Osteoblast (primary cell): ENCODE measurements around the gene CCDC116. TPM values are rescaled to one million over a fixed set of nuclear protein-coding genes. Genes with fewer than 3 reads are reported as not detected.
A peak's percentile ranks its signal among the peaks of the same experiment; 100 is the strongest.

Source experiments
- DNase-seq: peaks from one replicate; pipeline ENCODE4 v3.0.0; 2011; ENCODE audit warnings: low spot score, mixed read lengths; ENCODE audit not compliant: insufficient read length; ENCODE audit errors: missing footprints
- H2AFZ ChIP-seq: 2 replicates; pipeline ENCODE4 v1.6.0; 2011; ENCODE audit warnings: mild to moderate bottlenecking, low read length
- H3K27ac ChIP-seq: 2 replicates; pipeline ENCODE4 v1.5.1; 2011; ENCODE audit warnings: mild to moderate bottlenecking, low read depth, low read length, moderate library complexity
- H3K27me3 ChIP-seq: 2 replicates; pipeline ENCODE4 v1.6.0; 2012; ENCODE audit warnings: mild to moderate bottlenecking, control low read depth, inconsistent platforms, low read length, moderate library complexity; ENCODE audit not compliant: insufficient read depth
- H3K36me3 ChIP-seq: 2 replicates; pipeline ENCODE4 v1.5.1; 2011; ENCODE audit warnings: mild to moderate bottlenecking, low read length, control low read depth, moderate library complexity; ENCODE audit not compliant: insufficient read depth
- H3K4me1 ChIP-seq: 2 replicates; pipeline ENCODE4 v1.5.1; 2011; ENCODE audit warnings: mild to moderate bottlenecking, low read length, control low read depth, moderate library complexity; ENCODE audit not compliant: insufficient read depth
- H3K4me2 ChIP-seq: 2 replicates; pipeline ENCODE4 v1.6.0; 2011; ENCODE audit warnings: mild to moderate bottlenecking, low read length; ENCODE audit not compliant: insufficient read depth
- H3K4me3 ChIP-seq: fragments of 200-600 bp; sonication (generic); 3 replicates; pipeline ENCODE4 v1.5.1; 2012; ENCODE audit warnings: mild to moderate bottlenecking, low read length, inconsistent platforms; ENCODE audit not compliant: insufficient read depth
- H3K79me2 ChIP-seq: 2 replicates; pipeline ENCODE4 v1.6.0; 2012; ENCODE audit warnings: mild to moderate bottlenecking, low read length, control low read depth, inconsistent platforms; ENCODE audit not compliant: insufficient read depth
- H3K9me3 ChIP-seq: 2 replicates; pipeline ENCODE4 v1.5.1; 2011; ENCODE audit warnings: low read depth, low read length, control low read depth
- H4K20me1 ChIP-seq: 2 replicates; pipeline ENCODE4 v1.6.0; 2012; ENCODE audit warnings: mild to moderate bottlenecking, low read length, control low read depth; ENCODE audit not compliant: insufficient read depth
- small RNA-seq: library from RNA; depleted of rRNA; stranded (forward); fragments of <200 nt; gene quantifications from one replicate; pipeline ENCODE3, GENCODE V24; 2012
- total RNA-seq: library from RNA; depleted of rRNA; stranded (reverse); fragments of >200 nt; gene quantifications from 2 replicates; pipeline ENCODE4 v1.2.3, GENCODE V29; 2012
- TF ChIP-seq, protein P1 (sequence below): IDR thresholded peaks from 2 replicates; pipeline ENCODE4 v1.5.1; 2011; ENCODE audit warnings: mild to moderate bottlenecking, low read depth, low read length, moderate library complexity; ENCODE audit errors: extremely low read depth

Gene CCDC116
- total RNA-seq, 1 donor = 0.36 TPM

DNA sequence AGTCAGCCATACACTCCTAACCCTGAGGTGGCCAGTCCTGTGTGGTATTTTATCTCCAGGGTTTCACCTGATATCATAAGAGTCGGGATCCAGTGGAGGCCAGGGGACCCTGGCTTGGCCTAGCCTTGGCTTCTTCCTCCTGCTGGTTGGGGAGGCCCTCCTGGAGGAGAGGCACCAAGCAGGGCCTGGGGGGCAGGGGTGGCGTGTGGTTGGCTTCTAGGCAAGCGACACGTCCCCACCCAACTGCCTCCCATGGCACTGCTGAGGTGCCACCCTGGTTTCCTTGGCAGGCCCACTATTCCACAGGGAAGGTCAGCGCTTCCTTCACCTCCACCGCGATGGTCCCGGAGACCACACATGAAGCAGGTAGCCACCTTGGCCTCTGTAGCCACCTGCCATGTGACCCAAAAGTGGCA lies 53.6 kb downstream of the CCDC116 start:
- Histone ChIP-seq H2AFZ (no peak overlapping the region), H3K4me2 (no peak overlapping the region), H3K4me3 (no peak overlapping the region), H3K36me3 (peaks cover 47% of the 10 kb centered on the region), H3K4me1 (no peaks in the 10 kb centered on the region), H3K27ac (no peak overlapping the region), H3K79me2 (no peaks in the 10 kb centered on the region), H3K27me3 (no peaks in the 10 kb centered on the region), H4K20me1 (no peaks in the 10 kb centered on the region), H3K9me3 (no peaks in the 10 kb centered on the region)
- peak; percentile 55 for DNase-seq
- TF ChIP-seq, protein P1, sequence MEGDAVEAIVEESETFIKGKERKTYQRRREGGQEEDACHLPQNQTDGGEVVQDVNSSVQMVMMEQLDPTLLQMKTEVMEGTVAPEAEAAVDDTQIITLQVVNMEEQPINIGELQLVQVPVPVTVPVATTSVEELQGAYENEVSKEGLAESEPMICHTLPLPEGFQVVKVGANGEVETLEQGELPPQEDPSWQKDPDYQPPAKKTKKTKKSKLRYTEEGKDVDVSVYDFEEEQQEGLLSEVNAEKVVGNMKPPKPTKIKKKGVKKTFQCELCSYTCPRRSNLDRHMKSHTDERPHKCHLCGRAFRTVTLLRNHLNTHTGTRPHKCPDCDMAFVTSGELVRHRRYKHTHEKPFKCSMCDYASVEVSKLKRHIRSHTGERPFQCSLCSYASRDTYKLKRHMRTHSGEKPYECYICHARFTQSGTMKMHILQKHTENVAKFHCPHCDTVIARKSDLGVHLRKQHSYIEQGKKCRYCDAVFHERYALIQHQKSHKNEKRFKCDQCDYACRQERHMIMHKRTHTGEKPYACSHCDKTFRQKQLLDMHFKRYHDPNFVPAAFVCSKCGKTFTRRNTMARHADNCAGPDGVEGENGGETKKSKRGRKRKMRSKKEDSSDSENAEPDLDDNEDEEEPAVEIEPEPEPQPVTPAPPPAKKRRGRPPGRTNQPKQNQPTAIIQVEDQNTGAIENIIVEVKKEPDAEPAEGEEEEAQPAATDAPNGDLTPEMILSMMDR = no peak

Small RNA genes lying within 50 kb of the gene (small RNA-seq; reads per million reads assigned to genes)
- gene MIR301B = 4.2 reads per million, percentile 84 among the genes with 10 or more reads in this experiment

Other genes starting within 250 kb of the CCDC116 start
- 0.29 TPM in 1 of 2 replicates, not detected in the other for gene RIMBP3B, start 249.0 kb upstream of the CCDC116 start, total RNA-seq
- 1.4 and 2.1 TPM in 2 replicates for gene HIC2, start 215.4 kb upstream of the CCDC116 start, total RNA-seq
- 0.59 and 0.72 TPM in 2 replicates for gene TMEM191C, start 165.4 kb upstream of the CCDC116 start, total RNA-seq
- 0.29 and 0.36 TPM in 2 replicates for gene RIMBP3C, start 81.3 kb upstream of the CCDC116 start, total RNA-seq
- 40.2 and 40.4 TPM in 2 replicates for gene UBE2L3, start 65.0 kb upstream of the CCDC116 start, total RNA-seq
- 15.6 and 25.0 TPM in 2 replicates for gene YDJC, start 2.7 kb upstream of the CCDC116 start, total RNA-seq
- gene SDF2L1, start 9.5 kb downstream of the CCDC116 start, total RNA-seq = 10.5 and 13.3 TPM in 2 replicates
- gene PPIL2, start 33.3 kb downstream of the CCDC116 start, total RNA-seq = 25.3 and 29.2 TPM in 2 replicates
- gene YPEL1, start 103.0 kb downstream of the CCDC116 start, total RNA-seq = 1.8 and 2.2 TPM in 2 replicates
- 46.3 and 61.6 TPM in 2 replicates for gene MAPK1, start 234.9 kb downstream of the CCDC116 start, total RNA-seq